Measurements from ENCODE around the gene ARHGAP12.
"Not testable (repeated sequence)": the region's sequence is repeated elsewhere in the genome, so short reads cannot be mapped to it uniquely, and the experiment has no call there.

Gene ARHGAP12

GRCh38 chr10:31923389-31923788 lies 5.2 kb downstream of the ARHGAP12 start:
- no peak for DNase-seq

GRCh38 chr10:31921031-31921430 lies 7.6 kb downstream of the ARHGAP12 start:
- DNase-seq, result no peak

- DNase-seq, result no peak
Observed at GRCh38 chr10:31920538-31920937, 8.1 kb downstream of the ARHGAP12 start.

GRCh38 chr10:31918671-31919409 lies 9.8 kb downstream of the ARHGAP12 start:
- no peak for DNase-seq

- DNase-seq, result no peak
Observed at GRCh38 chr10:31914370-31914769, 14.3 kb downstream of the ARHGAP12 start.

GRCh38 chr10:31912898-31913850 lies 15.5 kb downstream of the ARHGAP12 start:
- DNase-seq, result no peak

GRCh38 chr10:31912289-31912688 lies 16.3 kb downstream of the ARHGAP12 start:
- DNase-seq, result no peak

- DNase-seq, result no peak
Observed at GRCh38 chr10:31910016-31910415, 18.6 kb downstream of the ARHGAP12 start.

- DNase-seq, result no peak
Observed at GRCh38 chr10:31908157-31908556, 20.5 kb downstream of the ARHGAP12 start.

GRCh38 chr10:31906039-31906438 lies 22.6 kb downstream of the ARHGAP12 start:
- DNase-seq, result no peak

GRCh38 chr10:31905586-31905985 lies 23.0 kb downstream of the ARHGAP12 start:
- DNase-seq, result no peak

GRCh38 chr10:31902625-31903024 lies 26.0 kb downstream of the ARHGAP12 start:
- DNase-seq, result no peak

- no peak for DNase-seq
Observed at GRCh38 chr10:31897506-31897905, 31.1 kb downstream of the ARHGAP12 start.

- no peak for DNase-seq
Observed at GRCh38 chr10:31896968-31897384, 31.7 kb downstream of the ARHGAP12 start.

GRCh38 chr10:31895722-31896121 lies 32.9 kb downstream of the ARHGAP12 start:
- not testable (repeated sequence) for DNase-seq

GRCh38 chr10:31888442-31888841 lies 40.2 kb downstream of the ARHGAP12 start:
- DNase-seq, result no peak

- DNase-seq, result no peak
Observed at GRCh38 chr10:31887850-31888249, 40.8 kb downstream of the ARHGAP12 start.

- DNase-seq, result no peak
Observed at GRCh38 chr10:31886885-31887284, 41.7 kb downstream of the ARHGAP12 start.

GRCh38 chr10:31885971-31886370 lies 42.7 kb downstream of the ARHGAP12 start:
- no peak for DNase-seq

- no peak for DNase-seq
Observed at GRCh38 chr10:31884386-31884785, 44.2 kb downstream of the ARHGAP12 start.

- DNase-seq, result no peak
Observed at GRCh38 chr10:31883397-31883796, 45.2 kb downstream of the ARHGAP12 start.

- no peak for DNase-seq
Observed at GRCh38 chr10:31878486-31878885, 50.1 kb downstream of the ARHGAP12 start.

GRCh38 chr10:31876652-31877352 lies 51.8 kb downstream of the ARHGAP12 start:
- DNase-seq, result no peak
